Body of pancreas (tissue), 4 donors: ENCODE measurements around the gene ZNF677. TPM values are rescaled to one million over a fixed set of nuclear protein-coding genes. Genes with fewer than 3 reads are reported as not detected.
"Not testable (repeated sequence)": the region's sequence is repeated elsewhere in the genome, so short reads cannot be mapped to it uniquely, and the experiment has no call there.

ENCODE experiments used
- ATAC-seq: fragments of 150-250 bp; one replicate; pipeline ENCODE4 v1.9.1; 2016
- DNase-seq, 4 donors: peaks; one replicate each; pipeline ENCODE4 v3.0.0-alpha.2; 2019
- H3K27ac ChIP-seq, 4 donors: fragments of 200-600 bp; sonication (generic); 1 replicate in 3 of 4; 2 replicates in 1 of 4; pipeline versions ENCODE4 v1.5.1 to v1.6.1; 2016 to 2019; ENCODE audit warnings: mild to moderate bottlenecking in 1 of 4, mixed read lengths in 1 of 4, moderate library complexity in 1 of 4
- H3K27me3 ChIP-seq, 2 donors: fragments of 200-600 bp; sonication (generic); one replicate each; pipeline ENCODE4 v1.6.0; 2016; ENCODE audit warnings: mild to moderate bottlenecking in 1 of 2
- H3K36me3 ChIP-seq, 2 donors: fragments of 200-600 bp; sonication (generic); replicated peaks in 1 of 2; 2 replicates each; pipeline ENCODE4 v1.5.1; 2016; ENCODE audit warnings: low read depth in 2 of 2; ENCODE audit not compliant: insufficient read depth in 1 of 2
- H3K4me1 ChIP-seq: fragments of 200-600 bp; sonication (generic); one replicate; pipeline ENCODE4 v1.6.0; 2016
- H3K4me3 ChIP-seq, 2 donors: fragments of 200-600 bp; sonication (generic); 1 replicate in 1 of 2; 2 replicates in 1 of 2; pipeline ENCODE4 v1.5.1; 2016 to 2019
- H3K9me3 ChIP-seq, 3 donors: fragments of 200-600 bp; sonication (generic); 1 replicate in 2 of 3; 2 replicates in 1 of 3; pipeline ENCODE4 v1.5.1; 2016
- CTCF ChIP-seq, 7 experiments: fragments of 450-650 bp in 4 of 7; fragments of 200-600 bp in 3 of 7; sonication (generic) in 3 of 7; IDR thresholded peaks; one replicate each; pipeline ENCODE4 v1.5.1; 2016 to 2019; ENCODE audit warnings: antibody characterized with exemption in 7 of 7
- POLR2A ChIP-seq, 3 donors: fragments of 450-650 bp; IDR thresholded peaks; one replicate each; pipeline ENCODE4 v1.6.1; 2016; ENCODE audit warnings: antibody characterized with exemption in 3 of 3, mild to moderate bottlenecking in 2 of 3
- WGBS, 2 donors: methylation state at CpG; one replicate each; pipeline ENCODE4 v1.1.5; 2017; 5-methylcytosine and 5-hydroxymethylcytosine counted together
- intact Hi-C: fragments of 100-400 bp; cut with DNase I; formaldehyde crosslinking; loops from one replicate; pipeline ENCODE4 v1.15.1; 2023
- total RNA-seq, 2 donors: library from RNA; depleted of rRNA; stranded (reverse); fragments of >200 nt; gene quantifications; one replicate each; pipeline ENCODE4 v1.1.0, GENCODE V29; 2016

The ZNF677 gene
- total RNA-seq, 2 donors from 2014 or later = 2.3 to 3.4 TPM

- Histone ChIP-seq H3K27me3 (no peaks in the 10 kb centered on the region), H3K27ac (no peak overlapping the region), H3K9me3 (peaks cover 0 to 39% (median 0%) of the 10 kb centered on the region in 3 donors), H3K4me3 (no peak overlapping the region), H3K36me3 (peaks cover 0 to 15% of the 10 kb centered on the region in 2 donors), H3K4me1 (no peaks in the 10 kb centered on the region)
- WGBS, 2 donors = 79 to 93% methylated on average over 1 of the region's 1 CpG
- ATAC-seq = no peak
- TF ChIP-seq POLR2A (IDR thresholded peaks at IDR 0.05) = no peak
- DNase-seq = no peak
- intact Hi-C loops = no loop called here
These were observed 8.2 kb downstream of the ZNF677 start for GRCh38 chr19:53246498-53246897.

- peaks cover 0 to 75% (median 2%) of the 10 kb centered on the region in 3 donors for H3K9me3 ChIP-seq
These were observed 17.4 kb downstream of the ZNF677 start for GRCh38 chr19:53237114-53237777.

GRCh38 chr19:53224606-53225005, 30.1 kb downstream of the ZNF677 start:
- H3K4me1 ChIP-seq = no peaks in the 10 kb centered on the region
- no peaks in the 10 kb centered on the region for H3K36me3 ChIP-seq
- TF ChIP-seq POLR2A (IDR thresholded peaks at IDR 0.05) (no peak), CTCF (IDR thresholded peaks at IDR 0.05) (no peak)
- no peak overlapping the region for H3K27ac ChIP-seq
- peaks cover 0 to 46% (median 0%) of the 10 kb centered on the region in 3 donors for H3K9me3 ChIP-seq
- no peaks in the 10 kb centered on the region for H3K27me3 ChIP-seq
- WGBS, 2 donors = 95 to 98% methylated on average over 11 to 18 of the region's 20 CpGs
- intact Hi-C loops = no loop called here
- H3K4me3 ChIP-seq = no peak overlapping the region
- DNase-seq (no peak), ATAC-seq (no peak)

More at GRCh38 chr19:53237114-53237777, 17.4 kb downstream of the ZNF677 start:
- WGBS, 2 donors = 81 to 90% methylated on average over 4 of the region's 4 CpGs
- TF ChIP-seq POLR2A (IDR thresholded peaks at IDR 0.05) (no peak), CTCF (IDR thresholded peaks at IDR 0.05) (no peak)
- intact Hi-C loops = no loop called here
- no peak for ATAC-seq
- Histone ChIP-seq H3K4me1 (no peaks in the 10 kb centered on the region), H3K4me3 (no peak overlapping the region), H3K36me3 (peaks cover 9 to 15% of the 10 kb centered on the region in 2 donors), H3K27me3 (no peaks in the 10 kb centered on the region), H3K27ac (no peak overlapping the region)
- no peak for DNase-seq

GRCh38 chr19:53222716-53223115, 32.0 kb downstream of the ZNF677 start:
- H3K9me3 ChIP-seq = peaks cover 0 to 50% (median 0%) of the 10 kb centered on the region in 3 donors
- H3K27me3 ChIP-seq, H3K36me3 ChIP-seq, H3K27ac ChIP-seq, H3K4me3 ChIP-seq, intact Hi-C loops, DNase-seq, ATAC-seq, H3K4me1 ChIP-seq: not testable (repeated sequence)
- no CpG with 5 or more reads among the region's 28 CpGs for WGBS, 2 donors

- peaks cover 0 to 86% (median 3%) of the 10 kb centered on the region in 3 donors for H3K9me3 ChIP-seq
- intact Hi-C loops = no loop called here
These were observed 41.9 kb downstream of the ZNF677 start for GRCh38 chr19:53212703-53213320.

GRCh38 chr19:53211554-53211953, 43.1 kb downstream of the ZNF677 start:
- H3K4me3 ChIP-seq, DNase-seq, H3K27me3 ChIP-seq, H3K36me3 ChIP-seq, H3K4me1 ChIP-seq, H3K27ac ChIP-seq, ATAC-seq, intact Hi-C loops: not testable (repeated sequence)
- 75 to 82% methylated on average over 3 of the region's 3 CpGs for WGBS, 2 donors
- peaks cover 0 to 90% (median 3%) of the 10 kb centered on the region in 3 donors for H3K9me3 ChIP-seq

More at GRCh38 chr19:53212703-53213320, 41.9 kb downstream of the ZNF677 start:
- H3K27ac ChIP-seq = no peak overlapping the region
- no peak for DNase-seq
- H3K4me1 ChIP-seq = no peaks in the 10 kb centered on the region
- no peak overlapping the region for H3K4me3 ChIP-seq
- TF ChIP-seq POLR2A (IDR thresholded peaks at IDR 0.05) (no peak), CTCF (IDR thresholded peaks at IDR 0.05) (no peak)
- no peak for ATAC-seq
- no peaks in the 10 kb centered on the region for H3K27me3 ChIP-seq
- WGBS, 2 donors = 89 to 98% methylated on average over 2 of the region's 2 CpGs
- peaks cover 4% of the 10 kb centered on the region in 2 donors for H3K36me3 ChIP-seq
